Ammon's horn (tissue), 1 donor: Measurements from ENCODE around the gene KIR2DL4.
"Not testable (repeated sequence)": the region's sequence is repeated elsewhere in the genome, so short reads cannot be mapped to it uniquely, and the experiment has no call there.

Experiments used
- DNase-seq: peaks from one replicate; pipeline ENCODE4 v3.0.0-alpha.2; 2016; ENCODE audit warnings: low spot score

The KIR2DL4 gene

GRCh38 chr19:54803410-54803809, at the start of gene KIR2DL4:
Gene KIR2DL4, plus strand, starts transcription at chr19:54803610. Its CDS starts 42 bp downstream, at chr19:54803652.
- DNase-seq = no peak

GRCh38 chr19:54756204-54757110, 47.0 kb upstream of the KIR2DL4 start:
- DNase-seq = not testable (repeated sequence)

- not testable (repeated sequence) for DNase-seq
Measured at GRCh38 chr19:54758577-54758976, 44.8 kb upstream of the KIR2DL4 start.

GRCh38 chr19:54764219-54764618, 39.2 kb upstream of the KIR2DL4 start:
- DNase-seq = not testable (repeated sequence)

- not testable (repeated sequence) for DNase-seq
Measured at GRCh38 chr19:54766464-54766863, 36.9 kb upstream of the KIR2DL4 start.

- DNase-seq = not testable (repeated sequence)
Measured at GRCh38 chr19:54769646-54770045, 33.8 kb upstream of the KIR2DL4 start, which contains the start of gene KIR2DL1. Gene KIR2DL1, plus strand, starts transcription at chr19:54769793. Its CDS starts 58 bp downstream, at chr19:54769851.

GRCh38 chr19:54770511-54770910, 32.9 kb upstream of the KIR2DL4 start:
- DNase-seq = not testable (repeated sequence)

- DNase-seq = not testable (repeated sequence)
Measured at GRCh38 chr19:54771018-54771960, 32.1 kb upstream of the KIR2DL4 start.

GRCh38 chr19:54772666-54773065, 30.7 kb upstream of the KIR2DL4 start:
- DNase-seq = not testable (repeated sequence)

GRCh38 chr19:54775095-54775815, 28.2 kb upstream of the KIR2DL4 start:
- not testable (repeated sequence) for DNase-seq

GRCh38 chr19:54775830-54776229, 27.6 kb upstream of the KIR2DL4 start:
- DNase-seq = not testable (repeated sequence)

- DNase-seq = not testable (repeated sequence)
Measured at GRCh38 chr19:54777851-54778250, 25.6 kb upstream of the KIR2DL4 start.

- DNase-seq = not testable (repeated sequence)
Measured at GRCh38 chr19:54778896-54779295, 24.5 kb upstream of the KIR2DL4 start.

- not testable (repeated sequence) for DNase-seq
Measured at GRCh38 chr19:54782916-54783315, 20.5 kb upstream of the KIR2DL4 start.

GRCh38 chr19:54786091-54786723, 17.2 kb upstream of the KIR2DL4 start:
- not testable (repeated sequence) for DNase-seq

- peak; percentile 5 for DNase-seq
Measured at GRCh38 chr19:54788154-54788553, 15.3 kb upstream of the KIR2DL4 start.

GRCh38 chr19:54790711-54791110, 12.7 kb upstream of the KIR2DL4 start:
- no peak for DNase-seq

- no peak for DNase-seq
Measured at GRCh38 chr19:54791476-54791875, 11.9 kb upstream of the KIR2DL4 start.

- DNase-seq = peak; percentile 7
Measured at GRCh38 chr19:54792814-54793213, 10.6 kb upstream of the KIR2DL4 start.

GRCh38 chr19:54795758-54796157, 7.7 kb upstream of the KIR2DL4 start:
- no peak for DNase-seq

GRCh38 chr19:54804101-54804500, 691 bp downstream of the KIR2DL4 start:
- no peak for DNase-seq
